Left ventricle myocardium inferior (tissue), 1 donor: ENCODE data around the gene BOC. TPM values are rescaled to one million over a fixed set of nuclear protein-coding genes. Genes with fewer than 3 reads are reported as not detected.

Experiments used
- DNase-seq: peaks from one replicate; pipeline ENCODE4 v3.0.0-alpha.2; 2020
- H3K27ac ChIP-seq: fragments of 200-600 bp; replicated peaks from 2 replicates; pipeline ENCODE4 v1.8.0; 2021
- H3K27me3 ChIP-seq: fragments of 200-600 bp; 2 replicates; pipeline ENCODE4 v1.8.0; 2021; ENCODE audit warnings: low read depth
- H3K36me3 ChIP-seq: fragments of 200-600 bp; 2 replicates; pipeline ENCODE4 v1.8.0; 2021
- H3K4me1 ChIP-seq: fragments of 200-600 bp; 2 replicates; pipeline ENCODE4 v1.8.0; 2021
- H3K4me3 ChIP-seq: fragments of 200-600 bp; 2 replicates; pipeline ENCODE4 v1.8.0; 2021; ENCODE audit warnings: mild to moderate bottlenecking, moderate library complexity
- H3K9me3 ChIP-seq: fragments of 200-600 bp; replicated peaks from 2 replicates; pipeline ENCODE4 v1.8.0; 2021
- CTCF ChIP-seq: fragments of 200-600 bp; IDR thresholded peaks from 2 replicates; pipeline ENCODE4 v1.8.0; 2021; ENCODE audit warnings: antibody characterized with exemption, mild to moderate bottlenecking, borderline replicate concordance
- intact Hi-C: fragments of 100-400 bp; cut with micrococcal nuclease; formaldehyde crosslinking; loops from one replicate; pipeline ENCODE4 v1.11.0; 2022
- total RNA-seq: library from RNA; stranded (reverse); fragmentation: NEBNext Ultra II Directional; extraction: Animal tissue kit (Norgen Biotek cat#: 25700); gene quantifications from one replicate; pipeline ENCODE4 v1.2.1, GENCODE V29; 2021
- donor health status: DM: no; HTN: yes; CAD: no; lungs with severe emphysema.

BOC gene
- total RNA-seq, 1 donor from 2014 or later, result 6.7 TPM

GRCh38 chr3:113304856-113305540 is 93.6 kb downstream of the BOC start:
- Histone ChIP-seq H3K27me3 (no peaks in the 10 kb centered on the region), H3K4me1 (no peaks in the 10 kb centered on the region), H3K9me3 (no peaks in the 10 kb centered on the region), H3K4me3 (no peak overlapping the region), H3K27ac (no peak overlapping the region), H3K36me3 (no peaks in the 10 kb centered on the region)
- TF ChIP-seq CTCF, result no peak
- intact Hi-C loops, result no loop called here
- DNase-seq, result no peak

GRCh38 chr3:113310960-113311359 is 99.6 kb downstream of the BOC start:
- Histone ChIP-seq H3K4me1 (no peaks in the 10 kb centered on the region), H3K36me3 (peaks cover 20% of the 10 kb centered on the region), H3K9me3 (peaks cover 22% of the 10 kb centered on the region), H3K27me3 (no peaks in the 10 kb centered on the region), H3K27ac (no peak overlapping the region), H3K4me3 (no peak overlapping the region)
- TF ChIP-seq CTCF, result no peak
- no peak for DNase-seq
- intact Hi-C loops, result no loop called here

- Histone ChIP-seq H3K4me3 (no peak overlapping the region), H3K27me3 (no peaks in the 10 kb centered on the region), H3K4me1 (no peaks in the 10 kb centered on the region), H3K9me3 (peaks cover 27% of the 10 kb centered on the region), H3K36me3 (peaks cover 34% of the 10 kb centered on the region), H3K27ac (no peak overlapping the region)
- no peak for TF ChIP-seq CTCF
- intact Hi-C loops, result no loop called here
- no peak for DNase-seq
Observed at GRCh38 chr3:113312416-113312815, 101.1 kb downstream of the BOC start.

- intact Hi-C loops, result no loop called here
- no peak overlapping the region for H3K27ac ChIP-seq
- TF ChIP-seq CTCF, result no peak
- no peaks in the 10 kb centered on the region for H3K27me3 ChIP-seq
- peaks cover 27% of the 10 kb centered on the region for H3K9me3 ChIP-seq
- DNase-seq, result no peak
- H3K36me3 ChIP-seq, result peaks cover 44% of the 10 kb centered on the region
- H3K4me1 ChIP-seq, result no peaks in the 10 kb centered on the region
- no peak overlapping the region for H3K4me3 ChIP-seq
Observed at GRCh38 chr3:113314923-113315322, 103.6 kb downstream of the BOC start.

- intact Hi-C loops, result no loop called here
- H3K4me3 ChIP-seq, result no peak overlapping the region
Observed at GRCh38 chr3:113329757-113330156, 118.4 kb downstream of the BOC start.

More at GRCh38 chr3:113329757-113330156, 118.4 kb downstream of the BOC start:
- no peak overlapping the region for H3K27ac ChIP-seq
- no peak for TF ChIP-seq CTCF
- DNase-seq, result no peak
- H3K36me3 ChIP-seq, result peaks cover 6% of the 10 kb centered on the region
- H3K27me3 ChIP-seq, result no peaks in the 10 kb centered on the region
- no peaks in the 10 kb centered on the region for H3K4me1 ChIP-seq
- H3K9me3 ChIP-seq, result peaks cover 3% of the 10 kb centered on the region
